NCI-H2029 (cell line): ENCODE data around the gene HES2.
"Not testable (repeated sequence)": the region's sequence is repeated elsewhere in the genome, so short reads cannot be mapped to it uniquely, and the experiment has no call there.

ENCODE experiments used
- DNase-seq: peaks from one replicate; lab custom pipeline; 2025; lab: John Stamatoyannopoulos, UW

The HES2 gene

GRCh38 chr1:6416906-6417305, 2.8 kb downstream of the HES2 start:
- DNase-seq: no peak

GRCh38 chr1:6416295-6416656, 3.4 kb downstream of the HES2 start:
- no peak for DNase-seq

- DNase-seq: no peak
These were observed 4.7 kb downstream of the HES2 start for GRCh38 chr1:6414881-6415626.

- DNase-seq: no peak
These were observed 5.3 kb downstream of the HES2 start for GRCh38 chr1:6414443-6414844.

- peak; percentile 63 for DNase-seq
These were observed 6.8 kb downstream of the HES2 start for GRCh38 chr1:6412896-6413295.

GRCh38 chr1:6410248-6410893, 9.3 kb downstream of the HES2 start:
- no peak for DNase-seq

- no peak for DNase-seq
These were observed 10.0 kb downstream of the HES2 start for GRCh38 chr1:6409733-6410132.

- no peak for DNase-seq
These were observed 10.7 kb downstream of the HES2 start for GRCh38 chr1:6409053-6409452.

- DNase-seq: no peak
These were observed 11.7 kb downstream of the HES2 start for GRCh38 chr1:6408023-6408422.

GRCh38 chr1:6401673-6402072, 18.0 kb downstream of the HES2 start:
- DNase-seq: no peak

- no peak for DNase-seq
These were observed 20.4 kb downstream of the HES2 start for GRCh38 chr1:6399294-6399693.

GRCh38 chr1:6397844-6398441, 21.8 kb downstream of the HES2 start:
- no peak for DNase-seq

- no peak for DNase-seq
These were observed 22.7 kb downstream of the HES2 start for GRCh38 chr1:6396998-6397397.

GRCh38 chr1:6395781-6396244, 23.9 kb downstream of the HES2 start:
- DNase-seq: not testable (repeated sequence)

- DNase-seq: not testable (repeated sequence)
These were observed 24.6 kb downstream of the HES2 start for GRCh38 chr1:6395130-6395529.

GRCh38 chr1:6393400-6394187, 26.1 kb downstream of the HES2 start, which contains the start of gene ACOT7:
TSS of gene ACOT7 (minus strand) at chr1:6393767. CDS start at chr1:6393399, 368 bp downstream.
- peak; percentile 77 for DNase-seq

GRCh38 chr1:6392809-6393399, 26.8 kb downstream of the HES2 start:
- DNase-seq: no peak

GRCh38 chr1:6391951-6392808, 27.5 kb downstream of the HES2 start:
- peak; percentile 27 for DNase-seq

GRCh38 chr1:6389971-6390370, 29.7 kb downstream of the HES2 start:
- DNase-seq: no peak

- no peak for DNase-seq
These were observed 33.3 kb downstream of the HES2 start for GRCh38 chr1:6386371-6386949.
